Measurements from ENCODE around the gene DNASE2B. TPM values are rescaled to one million over a fixed set of nuclear protein-coding genes. Genes with fewer than 3 reads are reported as not detected.

Gene DNASE2B
- total RNA-seq, 1 experiment from 2014 or later, result not detected

DNA sequence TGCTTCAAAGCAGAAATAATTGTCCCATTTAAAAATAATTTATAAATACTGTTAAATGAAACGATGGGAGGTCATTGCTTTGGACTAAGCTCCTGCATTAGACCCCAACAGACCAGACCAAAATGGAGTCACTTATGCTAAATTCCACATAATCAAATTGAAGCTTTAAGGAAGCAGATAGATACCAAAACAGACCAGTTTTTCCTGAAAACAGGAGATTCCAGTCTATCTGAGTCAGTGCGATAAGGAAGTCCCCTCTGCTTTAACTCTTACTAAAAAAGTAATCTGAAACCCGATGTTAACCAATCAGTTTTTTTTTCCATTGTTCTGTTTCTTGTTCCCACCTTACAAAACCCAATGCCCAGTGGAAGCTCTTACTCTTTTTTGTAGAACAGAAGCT, 16.2 kb upstream of the DNASE2B start:
- Histone ChIP-seq H2AFZ (ENCODE audit: low read length) (peak overlapping the region; percentile 40), H2BK12ac (ENCODE audit: insufficient read length, low read depth, low read length) (no peak overlapping the region), H3K27me3 (ENCODE audit: insufficient read depth, low read length) (no peaks in the 10 kb centered on the region; the same call in 1 of the 2 replicates), H3K23me2 (ENCODE audit: insufficient read length, low read depth, low read length, poor library complexity, severe bottlenecking) (no peaks in the 10 kb centered on the region), H3K18ac (ENCODE audit: insufficient read length, low read depth, low read length) (no peak overlapping the region), H3T11ph (ENCODE audit: low read length) (no peak overlapping the region), H4K20me1 (ENCODE audit: control insufficient read depth, insufficient read depth, insufficient read length) (no peaks in the 10 kb centered on the region), H3K9ac (ENCODE audit: extremely low read depth, insufficient read length, low read length) (no peak overlapping the region), H3K9me3 (ENCODE audit: control insufficient read depth, low read depth, low read length) (no peaks in the 10 kb centered on the region), H3K79me1 (ENCODE audit: insufficient read depth, low read depth, low read length, poor library complexity, severe bottlenecking) (no peaks in the 10 kb centered on the region), H2BK5ac (ENCODE audit: insufficient read length, low read length) (no peak overlapping the region), H3K4me2 (ENCODE audit: insufficient read depth, insufficient read length, low read length) (no peak overlapping the region), H2AK5ac (ENCODE audit: insufficient read length, low read length) (no peak overlapping the region), H3K14ac (ENCODE audit: insufficient read depth, low read length) (no peak overlapping the region), H2BK15ac (ENCODE audit: low read depth, low read length) (no peak overlapping the region), H3K79me2 (ENCODE audit: insufficient read depth, low read length) (no peaks in the 10 kb centered on the region), H3K56ac (ENCODE audit: insufficient read length, low read depth, low read length) (no peak overlapping the region), H2BK20ac (ENCODE audit: low read depth, low read length, poor library complexity, severe bottlenecking) (no peak overlapping the region), H2BK120ac (ENCODE audit: low read depth, low read length, poor library complexity, severe bottlenecking) (no peak overlapping the region), H3K4me1 (ENCODE audit: insufficient read depth, low read length) (no peaks in the 10 kb centered on the region), H3K4ac (ENCODE audit: low read depth, low read length) (no peak overlapping the region), H4K8ac (replicated peaks; ENCODE audit: insufficient read length, low read depth, low read length) (no peak overlapping the region), H3K27ac (ENCODE audit: insufficient read length, low read depth, low read length) (no peak overlapping the region), H3K23ac (ENCODE audit: insufficient read length, low read depth, low read length) (no peak overlapping the region), H4K91ac (ENCODE audit: insufficient read length, low read depth, low read length) (no peak overlapping the region), H4K5ac (ENCODE audit: insufficient read length, low read depth, low read length) (no peak overlapping the region)
- Mint-ChIP-seq H3K9me3 (no peaks in the 10 kb centered on the region), H3K36me3 (ENCODE audit: insufficient read depth in 1 of 3, low read depth in 3 of 3) (no peaks in the 10 kb centered on the region), H3K27me3 (ENCODE audit: low read depth) (no peaks in the 10 kb centered on the region; the same call in 1 of the 2 replicates), H3K27ac (no peak overlapping the region), H3K4me1 (peaks cover 6 to 10% of the 10 kb centered on the region in 2 experiments), H3K4me3 (no peak overlapping the region)
- WGBS (ENCODE audit: extremely low coverage, insufficient read length, low lambda C conversion rate), result no CpG with 5 or more reads among the region's 3 CpGs
- TF ChIP-seq, protein P1, sequence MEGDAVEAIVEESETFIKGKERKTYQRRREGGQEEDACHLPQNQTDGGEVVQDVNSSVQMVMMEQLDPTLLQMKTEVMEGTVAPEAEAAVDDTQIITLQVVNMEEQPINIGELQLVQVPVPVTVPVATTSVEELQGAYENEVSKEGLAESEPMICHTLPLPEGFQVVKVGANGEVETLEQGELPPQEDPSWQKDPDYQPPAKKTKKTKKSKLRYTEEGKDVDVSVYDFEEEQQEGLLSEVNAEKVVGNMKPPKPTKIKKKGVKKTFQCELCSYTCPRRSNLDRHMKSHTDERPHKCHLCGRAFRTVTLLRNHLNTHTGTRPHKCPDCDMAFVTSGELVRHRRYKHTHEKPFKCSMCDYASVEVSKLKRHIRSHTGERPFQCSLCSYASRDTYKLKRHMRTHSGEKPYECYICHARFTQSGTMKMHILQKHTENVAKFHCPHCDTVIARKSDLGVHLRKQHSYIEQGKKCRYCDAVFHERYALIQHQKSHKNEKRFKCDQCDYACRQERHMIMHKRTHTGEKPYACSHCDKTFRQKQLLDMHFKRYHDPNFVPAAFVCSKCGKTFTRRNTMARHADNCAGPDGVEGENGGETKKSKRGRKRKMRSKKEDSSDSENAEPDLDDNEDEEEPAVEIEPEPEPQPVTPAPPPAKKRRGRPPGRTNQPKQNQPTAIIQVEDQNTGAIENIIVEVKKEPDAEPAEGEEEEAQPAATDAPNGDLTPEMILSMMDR (conservative IDR thresholded peaks at IDR 0.05), result no peak
- DNase-seq, result no peak

Data from H9 (cell line).